AG04449 (cell line): ENCODE measurements around the gene TRRAP.

Experiments used
- CTCF ChIA-PET: fragments of 350-600 bp; formaldehyde crosslinking; extraction: SDS; loops from one replicate; lab custom pipeline; 2021; ENCODE audit warnings: antibody characterized with exemption; lab: Yijun Ruan, JAX
- POLR2A ChIA-PET: fragments of 400-600, 350-600 bp; formaldehyde crosslinking; extraction: SDS; loops from one replicate; lab custom pipeline; 2020; ENCODE audit warnings: antibody characterized with exemption, inconsistent platforms; lab: Yijun Ruan, JAX
- DNase-seq: peaks from one replicate; pipeline ENCODE4 v3.0.0-alpha.2; 2010; ENCODE audit warnings: low read depth, low spot score
- H3K4me3 ChIP-seq: 2 replicates; pipeline ENCODE4 v1.5.1; 2011; ENCODE audit warnings: low read depth, mild to moderate bottlenecking, control low read depth, low read length
- TF ChIP-seq, protein P1 (sequence below): IDR thresholded peaks from one replicate; pipeline ENCODE4 v1.5.1; 2011; ENCODE audit warnings: mild to moderate bottlenecking, moderate library complexity, low read length, control low read depth, inconsistent platforms; ENCODE audit not compliant: insufficient read depth; ENCODE audit errors: missing control alignments

TRRAP gene

GRCh38 chr7:99000904-99001465 is 122.7 kb downstream of the TRRAP start:
- no peak overlapping the region for H3K4me3 ChIP-seq
- CTCF ChIA-PET: interaction anchor here (2.4 kb wide), 1 partner anchor 313 kb away, joined by 11 read pairs; no protein-coding TSS in a partner anchor
- no peak for DNase-seq
- POLR2A ChIA-PET: no interaction called here
- TF ChIP-seq, protein P1, sequence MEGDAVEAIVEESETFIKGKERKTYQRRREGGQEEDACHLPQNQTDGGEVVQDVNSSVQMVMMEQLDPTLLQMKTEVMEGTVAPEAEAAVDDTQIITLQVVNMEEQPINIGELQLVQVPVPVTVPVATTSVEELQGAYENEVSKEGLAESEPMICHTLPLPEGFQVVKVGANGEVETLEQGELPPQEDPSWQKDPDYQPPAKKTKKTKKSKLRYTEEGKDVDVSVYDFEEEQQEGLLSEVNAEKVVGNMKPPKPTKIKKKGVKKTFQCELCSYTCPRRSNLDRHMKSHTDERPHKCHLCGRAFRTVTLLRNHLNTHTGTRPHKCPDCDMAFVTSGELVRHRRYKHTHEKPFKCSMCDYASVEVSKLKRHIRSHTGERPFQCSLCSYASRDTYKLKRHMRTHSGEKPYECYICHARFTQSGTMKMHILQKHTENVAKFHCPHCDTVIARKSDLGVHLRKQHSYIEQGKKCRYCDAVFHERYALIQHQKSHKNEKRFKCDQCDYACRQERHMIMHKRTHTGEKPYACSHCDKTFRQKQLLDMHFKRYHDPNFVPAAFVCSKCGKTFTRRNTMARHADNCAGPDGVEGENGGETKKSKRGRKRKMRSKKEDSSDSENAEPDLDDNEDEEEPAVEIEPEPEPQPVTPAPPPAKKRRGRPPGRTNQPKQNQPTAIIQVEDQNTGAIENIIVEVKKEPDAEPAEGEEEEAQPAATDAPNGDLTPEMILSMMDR: no peak

DNA sequence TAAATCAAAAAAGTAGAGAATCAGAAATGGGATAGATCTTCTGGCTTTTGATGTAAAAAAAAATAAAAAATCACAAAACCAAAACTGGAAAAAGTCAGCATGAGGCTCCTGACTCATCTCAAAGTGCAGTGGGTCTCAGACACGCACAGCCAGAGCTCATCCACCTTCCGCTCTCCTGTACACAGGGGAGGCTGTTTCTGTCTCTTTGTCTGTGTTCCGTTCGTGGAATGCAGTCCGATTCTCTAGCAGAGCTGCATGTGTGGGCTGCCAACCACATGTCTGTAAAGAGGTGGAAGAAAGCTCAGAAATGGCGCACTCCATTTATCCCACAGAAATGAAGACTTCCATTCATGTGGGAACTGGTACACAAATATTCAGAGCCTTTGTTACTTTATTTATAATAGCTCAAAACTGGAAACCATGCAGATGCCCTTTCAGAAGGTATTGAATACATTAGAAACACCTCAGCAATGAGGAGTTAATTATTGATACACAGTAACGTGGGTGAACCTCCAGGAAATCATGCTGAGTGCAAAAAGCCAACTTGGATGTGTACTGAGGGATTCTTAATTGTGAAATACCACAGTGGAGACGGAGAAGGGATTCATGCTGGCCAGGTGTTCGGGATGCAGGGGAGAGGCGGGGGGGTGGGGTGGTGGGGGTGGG is 123.3 kb downstream of the TRRAP start:
- ChIA-PET CTCF (interaction anchor here (2.4 kb wide), 1 partner anchor 312 kb away, joined by 11 read pairs; no protein-coding TSS in a partner anchor), POLR2A (no interaction called here)
- H3K4me3 ChIP-seq: no peak overlapping the region
- TF ChIP-seq, protein P1: no peak
- no peak for DNase-seq

GRCh38 chr7:99002148-99002826 is 124.0 kb downstream of the TRRAP start:
- POLR2A ChIA-PET: no interaction called here
- TF ChIP-seq, protein P1: no peak
- CTCF ChIA-PET: interaction anchor here (2.4 kb wide), 1 partner anchor 311 kb away, joined by 11 read pairs; no protein-coding TSS in a partner anchor
- no peak overlapping the region for H3K4me3 ChIP-seq
- DNase-seq: no peak

GRCh38 chr7:99002827-99003212 is 124.5 kb downstream of the TRRAP start:
- TF ChIP-seq, protein P1: no peak
- ChIA-PET POLR2A (no interaction called here), CTCF (interaction anchor here (2.4 kb wide), 1 partner anchor 311 kb away, joined by 11 read pairs; no protein-coding TSS in a partner anchor)
- DNase-seq: no peak
- no peak overlapping the region for H3K4me3 ChIP-seq

DNA sequence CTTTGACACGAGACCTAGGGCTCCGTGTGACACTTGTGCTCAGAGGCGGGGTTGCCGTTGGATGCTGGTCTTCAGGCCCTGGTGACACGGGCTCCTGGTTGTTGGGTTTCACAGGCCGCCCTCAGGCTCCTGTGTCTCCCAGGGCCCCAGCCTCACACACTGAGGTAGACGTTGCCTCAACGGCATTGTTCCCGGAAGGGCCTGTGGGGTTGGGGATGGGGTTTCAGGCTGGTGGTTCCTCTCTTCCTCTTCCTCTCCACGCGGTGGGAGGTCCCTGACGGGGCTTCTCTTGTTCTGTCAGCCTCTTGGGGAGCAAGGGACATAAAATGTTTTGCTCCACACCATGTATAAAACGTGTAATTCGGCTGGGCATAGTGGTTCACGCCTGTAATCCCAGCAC is 125.1 kb downstream of the TRRAP start:
- DNase-seq: no peak
- ChIA-PET POLR2A (no interaction called here), CTCF (interaction anchor here (2.4 kb wide), 1 partner anchor 310 kb away, joined by 11 read pairs; no protein-coding TSS in a partner anchor)
- H3K4me3 ChIP-seq: no peak overlapping the region
- TF ChIP-seq, protein P1: no peak

DNA sequence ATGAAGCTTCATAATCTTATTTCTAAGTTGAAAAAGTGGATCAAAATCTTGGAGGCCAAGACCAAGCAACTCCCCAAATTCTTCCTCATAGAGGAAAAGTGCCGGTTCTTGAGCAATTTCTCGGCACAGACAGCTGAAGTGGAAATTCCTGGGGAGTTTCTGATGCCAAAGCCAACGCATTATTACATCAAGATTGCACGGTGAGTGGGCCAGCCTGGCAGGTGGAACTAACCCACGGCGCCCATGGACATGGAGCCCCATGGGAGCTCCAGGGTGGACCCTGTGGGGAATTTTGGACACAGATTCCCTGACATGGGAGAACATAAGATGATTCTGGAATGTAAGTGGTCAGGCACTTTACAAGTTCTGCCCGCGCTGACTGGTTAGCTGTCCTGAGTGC is 125.9 kb downstream of the TRRAP start:
- CTCF ChIA-PET: interaction anchor here (1.1 kb wide), 1 partner anchor 307 kb away, joined by 3 read pairs; no protein-coding TSS in a partner anchor
- H3K4me3 ChIP-seq: no peak overlapping the region
- POLR2A ChIA-PET: no interaction called here
- TF ChIP-seq, protein P1: no peak
- no peak for DNase-seq
